Ureter (tissue), 1 donor: ENCODE results near the gene GID8. TPM values are rescaled to one million over a fixed set of nuclear protein-coding genes. Genes with fewer than 3 reads are reported as not detected.

Source experiments
- DNase-seq: peaks from one replicate; pipeline ENCODE4 v3.0.0-alpha.2; 2020; ENCODE audit warnings: low spot score
- total RNA-seq: library from RNA; stranded (reverse); gene quantifications from one replicate; pipeline ENCODE4 v1.2.4, GENCODE V29; 2023
- donor health status: DM: yes; HTN: yes; CAD: no.

GID8 gene
- 43.1 TPM for total RNA-seq

GRCh38 chr20:62938105-62938888 is at the start of gene GID8:
Gene GID8, plus strand, starts transcription at chr20:62938147. Its CDS starts 3,356 bp downstream, at chr20:62941503.
- DNase-seq, result no peak

- no peak for DNase-seq
Measured at GRCh38 chr20:62888406-62888805, 49.5 kb upstream of the GID8 start.

GRCh38 chr20:62888910-62889309 is 49.0 kb upstream of the GID8 start:
- DNase-seq, result no peak

- no peak for DNase-seq
Measured at GRCh38 chr20:62889411-62889810, 48.5 kb upstream of the GID8 start.

DNA sequence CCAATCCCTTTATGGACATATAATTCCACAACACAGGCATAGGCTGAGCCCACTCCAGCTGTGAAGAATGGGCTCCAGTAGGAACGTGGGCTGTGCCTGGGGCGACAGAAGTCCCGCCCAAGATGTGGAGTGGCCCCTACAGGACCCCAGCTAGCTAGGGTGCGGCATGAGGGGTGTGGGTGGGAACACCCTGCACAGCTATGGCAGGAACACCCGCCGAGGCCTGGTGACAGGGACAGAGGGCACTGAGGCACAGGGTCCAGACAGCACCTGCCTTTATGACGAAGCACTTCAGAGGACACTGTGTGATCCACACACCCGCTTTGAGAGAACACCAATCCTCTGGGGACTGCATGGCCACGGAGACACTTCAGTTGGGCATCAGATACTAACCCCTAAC is 48.1 kb upstream of the GID8 start:
- no peak for DNase-seq

DNA sequence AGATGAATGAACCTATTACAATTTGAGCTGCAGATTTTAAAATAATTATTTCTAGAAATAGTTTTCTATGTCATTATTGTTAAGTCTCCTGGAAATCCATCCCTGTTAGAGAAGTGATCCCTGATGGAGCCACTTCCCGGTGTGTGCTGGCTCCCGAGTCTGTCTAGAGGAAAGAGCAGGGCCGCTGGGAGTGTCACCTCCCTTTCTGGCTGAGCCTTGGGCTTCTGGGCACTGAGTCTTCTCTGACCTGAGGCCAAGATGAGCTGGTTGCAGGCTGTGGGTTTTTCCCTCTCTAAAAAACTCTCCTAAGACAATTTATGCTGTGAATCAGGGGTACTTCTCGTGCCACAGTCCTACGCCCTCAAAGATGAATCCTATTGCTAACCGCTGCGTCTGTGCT is 47.5 kb upstream of the GID8 start:
- DNase-seq, result no peak

DNA sequence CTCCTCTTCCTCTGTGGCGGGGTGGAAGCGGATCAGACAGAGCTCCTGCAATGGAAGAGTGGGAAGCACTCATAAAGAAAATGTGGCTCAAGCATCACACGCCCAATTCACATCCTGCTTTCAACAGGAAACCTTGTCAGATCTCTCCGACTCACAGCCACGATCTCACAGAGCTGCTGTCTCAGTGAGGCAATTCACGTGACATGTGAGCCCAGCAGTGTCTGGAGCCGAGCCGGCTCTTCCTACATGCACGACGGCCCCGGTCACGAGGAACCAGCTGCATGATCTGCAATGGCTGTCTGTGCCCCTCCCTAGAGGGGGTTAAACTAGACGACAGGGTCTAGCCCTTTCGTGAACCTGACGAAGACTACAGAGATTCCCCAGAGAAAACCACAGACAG is 46.8 kb upstream of the GID8 start:
- no peak for DNase-seq

GRCh38 chr20:62892348-62893304 is 45.3 kb upstream of the GID8 start:
- DNase-seq, result no peak

- DNase-seq, result no peak
Measured at GRCh38 chr20:62893700-62894099, 44.2 kb upstream of the GID8 start.

GRCh38 chr20:62894261-62894660 is 43.7 kb upstream of the GID8 start:
- no peak for DNase-seq

DNA sequence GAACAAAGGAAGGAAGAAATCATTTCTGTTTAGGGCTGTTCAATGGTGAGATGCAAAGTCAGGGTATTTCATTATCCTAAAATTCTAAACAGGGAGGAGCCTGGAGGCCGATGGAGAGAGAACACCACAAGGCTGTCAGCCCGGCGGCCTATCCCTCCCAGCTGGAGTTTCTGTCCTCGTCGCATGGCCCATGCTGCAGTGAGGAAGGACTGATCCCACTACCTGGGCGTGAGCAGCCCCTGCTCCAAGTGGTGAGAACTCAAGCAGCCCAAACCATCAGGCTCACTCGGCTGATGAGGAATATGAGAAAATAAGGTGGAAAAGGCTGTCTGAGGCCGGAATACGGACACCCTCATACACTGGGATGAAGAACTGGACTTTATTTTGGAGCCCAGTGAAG is 42.4 kb upstream of the GID8 start:
- DNase-seq, result no peak

GRCh38 chr20:62896526-62896925 is 41.4 kb upstream of the GID8 start:
- DNase-seq, result no peak

DNA sequence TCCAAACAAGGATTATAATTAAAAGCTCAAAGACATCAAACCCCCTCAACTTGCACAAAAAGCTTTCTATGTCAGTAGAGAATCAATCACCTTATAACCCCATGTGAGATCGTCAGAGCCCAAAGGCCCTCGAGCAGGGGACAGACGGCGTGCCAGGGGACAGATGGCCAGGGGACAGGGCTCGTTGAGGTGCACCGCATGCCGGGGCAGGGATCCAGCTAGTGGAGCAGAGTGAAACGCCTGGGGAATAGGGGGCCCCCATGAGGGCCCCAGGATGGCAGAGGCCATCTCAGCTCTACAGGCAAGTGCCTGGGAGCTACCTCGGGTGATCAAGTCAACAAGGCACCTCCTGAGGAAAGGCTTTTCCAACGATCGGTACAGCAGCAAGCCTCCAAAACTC is 40.3 kb upstream of the GID8 start:
- DNase-seq, result no peak

GRCh38 chr20:62898093-62898964 is 39.6 kb upstream of the GID8 start:
- no peak for DNase-seq

DNA sequence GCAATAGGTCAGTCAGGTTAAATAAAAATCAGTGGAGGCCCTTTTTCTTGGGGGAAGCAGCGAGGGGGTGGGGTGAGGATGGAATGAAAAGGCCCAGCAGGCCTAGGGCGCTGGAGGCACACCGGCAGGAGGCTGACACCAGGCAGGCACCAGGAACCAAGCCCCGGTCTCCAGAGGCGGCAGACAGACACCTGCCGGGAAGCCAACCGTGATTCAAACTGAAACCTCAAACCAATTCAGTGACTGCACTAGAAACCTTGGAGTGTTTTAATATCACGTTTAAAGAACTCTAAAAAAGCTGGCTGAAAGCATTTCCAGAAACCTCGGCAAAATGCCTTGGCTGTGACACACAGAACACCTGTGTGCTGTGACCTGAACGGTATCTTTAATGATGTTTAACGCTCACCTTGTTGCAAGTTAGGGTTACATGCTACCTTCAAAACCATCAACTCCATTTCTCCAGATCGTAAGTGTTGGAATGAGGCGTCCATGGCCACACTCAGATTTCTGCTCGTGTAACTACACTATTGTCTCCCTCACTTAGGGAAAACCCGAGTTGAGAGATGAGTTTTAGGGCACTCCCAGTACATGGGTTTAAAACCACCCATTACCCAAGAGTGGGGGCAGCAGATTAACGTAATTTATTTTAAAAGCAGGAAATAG is 38.8 kb upstream of the GID8 start:
- no peak for DNase-seq

DNA sequence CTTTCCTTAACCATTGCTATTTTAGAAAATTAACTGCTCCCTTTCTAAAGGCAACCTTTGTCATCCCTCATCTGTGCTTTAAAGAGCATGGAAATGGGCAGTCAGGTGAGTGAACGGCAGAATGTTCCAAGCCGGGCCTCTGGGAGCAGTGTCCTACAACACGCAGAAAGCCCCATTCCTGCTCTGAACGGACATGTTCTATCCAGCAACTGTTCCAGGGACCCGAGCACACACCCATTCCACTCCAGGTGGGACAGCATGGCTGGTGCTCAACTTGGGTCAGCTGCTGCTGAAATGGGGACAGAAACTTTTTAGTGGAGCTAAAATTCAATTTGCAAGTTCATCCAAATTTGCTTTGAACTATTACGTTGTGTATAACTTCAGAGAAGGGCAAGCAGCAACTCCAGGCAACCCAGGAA is 38.3 kb upstream of the GID8 start:
- no peak for DNase-seq

- DNase-seq, result peak; percentile 87
Measured at GRCh38 chr20:62900052-62900691, 37.8 kb upstream of the GID8 start.

DNA sequence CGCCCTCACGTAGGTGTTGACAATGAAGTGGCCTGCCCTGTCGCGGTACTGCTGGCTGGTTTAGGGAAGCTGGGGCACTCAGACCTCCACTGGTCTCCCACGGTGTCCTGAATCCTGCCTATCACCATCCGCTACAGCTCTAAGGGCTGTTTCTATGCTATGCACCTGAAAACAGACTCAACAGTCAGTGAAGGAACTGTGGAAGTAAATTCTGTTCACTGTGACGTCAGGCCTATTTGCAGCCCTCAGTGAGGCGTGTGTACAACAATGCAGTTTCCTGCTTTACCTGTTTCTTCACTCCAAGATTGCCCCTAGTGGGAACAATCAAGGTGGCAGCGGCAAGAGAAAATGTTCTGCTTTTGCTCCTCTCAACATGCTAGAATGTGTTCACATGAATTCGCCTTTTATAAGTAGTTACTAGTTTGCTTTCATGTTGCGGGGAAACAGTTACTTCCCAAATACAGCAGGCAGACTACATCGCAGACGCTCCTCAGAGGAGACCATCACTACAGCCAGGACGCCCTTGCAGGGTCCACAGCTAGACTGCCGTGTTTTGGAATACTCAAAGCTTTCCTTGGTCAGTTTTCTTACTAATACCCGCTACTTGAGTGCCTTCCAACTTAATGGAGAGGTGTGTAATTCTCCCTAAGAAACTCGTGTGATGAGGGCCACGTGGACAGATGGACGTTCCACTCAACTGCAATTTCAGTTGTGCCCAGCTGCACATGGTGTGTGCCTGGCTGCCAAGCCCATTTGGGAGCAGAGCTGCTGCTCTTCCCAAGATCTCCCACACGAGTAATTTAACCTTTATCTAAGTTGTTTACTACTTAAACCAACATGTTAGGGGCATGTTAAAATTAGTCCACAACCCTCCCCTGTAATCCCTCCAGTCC is 37.0 kb upstream of the GID8 start:
- DNase-seq, result no peak

- DNase-seq, result no peak
Measured at GRCh38 chr20:62901891-62902290, 36.1 kb upstream of the GID8 start.
